Measurements from ENCODE around the gene NAV3. TPM values are rescaled to one million over a fixed set of nuclear protein-coding genes. Genes with fewer than 3 reads are reported as not detected.
"Not testable (repeated sequence)": the region's sequence is repeated elsewhere in the genome, so short reads cannot be mapped to it uniquely, and the experiment has no call there.

NAV3 gene
- total RNA-seq, 2 donors from 2014 or later = not detected

- H3K4me3 Mint-ChIP-seq = no peak overlapping the region
- H3K4me1 Mint-ChIP-seq = no peaks in the 10 kb centered on the region
- no peaks in the 10 kb centered on the region for H3K36me3 Mint-ChIP-seq (ENCODE audit: low read depth)
- H3K9me3 Mint-ChIP-seq = peaks cover 18% of the 10 kb centered on the region
- no peaks in the 10 kb centered on the region for H3K27me3 Mint-ChIP-seq
- H3K27ac Mint-ChIP-seq = no peak overlapping the region
- no peak for ATAC-seq (replicated peaks)
Observed at GRCh38 chr12:78229591-78230101, 399.0 kb downstream of the NAV3 start.

- Mint-ChIP-seq H3K4me1 (no peaks in the 10 kb centered on the region), H3K4me3 (no peak overlapping the region), H3K9me3 (peaks cover 15% of the 10 kb centered on the region), H3K27me3 (no peaks in the 10 kb centered on the region), H3K27ac (no peak overlapping the region), H3K36me3 (ENCODE audit: low read depth) (no peaks in the 10 kb centered on the region)
- ATAC-seq (replicated peaks) = no peak
Observed at GRCh38 chr12:78232756-78233155, 402.1 kb downstream of the NAV3 start.

- no peaks in the 10 kb centered on the region for H3K36me3 Mint-ChIP-seq (ENCODE audit: low read depth)
- no peak overlapping the region for H3K4me3 Mint-ChIP-seq
- no peak for ATAC-seq (replicated peaks)
- peaks cover 12% of the 10 kb centered on the region for H3K9me3 Mint-ChIP-seq
- no peak overlapping the region for H3K27ac Mint-ChIP-seq
- H3K27me3 Mint-ChIP-seq = no peaks in the 10 kb centered on the region
- H3K4me1 Mint-ChIP-seq = no peaks in the 10 kb centered on the region
Observed at GRCh38 chr12:78236264-78236663, 405.6 kb downstream of the NAV3 start.

- no peak for ATAC-seq (replicated peaks)
- H3K27me3 Mint-ChIP-seq = no peaks in the 10 kb centered on the region
- no peak overlapping the region for H3K27ac Mint-ChIP-seq
- H3K9me3 Mint-ChIP-seq = peaks cover 10% of the 10 kb centered on the region
- H3K4me1 Mint-ChIP-seq = no peaks in the 10 kb centered on the region
- H3K4me3 Mint-ChIP-seq = no peak overlapping the region
- no peaks in the 10 kb centered on the region for H3K36me3 Mint-ChIP-seq (ENCODE audit: low read depth)
Observed at GRCh38 chr12:78239544-78239943, 408.9 kb downstream of the NAV3 start.

- ATAC-seq (replicated peaks) = no peak
- H3K9me3 Mint-ChIP-seq = peaks cover 4% of the 10 kb centered on the region
- H3K27me3 Mint-ChIP-seq = no peaks in the 10 kb centered on the region
- no peak overlapping the region for H3K4me3 Mint-ChIP-seq
- H3K36me3 Mint-ChIP-seq (ENCODE audit: low read depth) = no peaks in the 10 kb centered on the region
- H3K4me1 Mint-ChIP-seq = no peaks in the 10 kb centered on the region
- H3K27ac Mint-ChIP-seq = no peak overlapping the region
Observed at GRCh38 chr12:78240827-78241226, 410.1 kb downstream of the NAV3 start.

- Mint-ChIP-seq H3K9me3 (peaks cover 4% of the 10 kb centered on the region), H3K27ac (no peak overlapping the region), H3K36me3 (ENCODE audit: low read depth) (no peaks in the 10 kb centered on the region), H3K4me3 (no peak overlapping the region), H3K27me3 (no peaks in the 10 kb centered on the region), H3K4me1 (no peaks in the 10 kb centered on the region)
- no peak for ATAC-seq (replicated peaks)
Observed at GRCh38 chr12:78241446-78241845, 410.8 kb downstream of the NAV3 start.

- Mint-ChIP-seq H3K27ac (no peak overlapping the region), H3K4me1 (no peaks in the 10 kb centered on the region), H3K27me3 (no peaks in the 10 kb centered on the region), H3K9me3 (peaks cover 4% of the 10 kb centered on the region), H3K4me3 (no peak overlapping the region), H3K36me3 (ENCODE audit: low read depth) (no peaks in the 10 kb centered on the region)
- no peak for ATAC-seq (replicated peaks)
Observed at GRCh38 chr12:78244916-78245507, 414.3 kb downstream of the NAV3 start.

- H3K9me3 Mint-ChIP-seq = peaks cover 1% of the 10 kb centered on the region
- no peak overlapping the region for H3K27ac Mint-ChIP-seq
- H3K36me3 Mint-ChIP-seq (ENCODE audit: low read depth) = no peaks in the 10 kb centered on the region
- H3K4me3 Mint-ChIP-seq = no peak overlapping the region
- no peaks in the 10 kb centered on the region for H3K4me1 Mint-ChIP-seq
- H3K27me3 Mint-ChIP-seq = no peaks in the 10 kb centered on the region
- ATAC-seq (replicated peaks) = no peak
Observed at GRCh38 chr12:78248321-78248720, 417.6 kb downstream of the NAV3 start.

- no peak for ATAC-seq (replicated peaks)
- Mint-ChIP-seq H3K4me3 (no peak overlapping the region), H3K36me3 (ENCODE audit: low read depth) (no peaks in the 10 kb centered on the region)
Observed at GRCh38 chr12:78249578-78249977, 418.9 kb downstream of the NAV3 start.

GRCh38 chr12:78257662-78258061 is 427.0 kb downstream of the NAV3 start:
- not testable (repeated sequence) for ATAC-seq (replicated peaks); H3K4me3 Mint-ChIP-seq; H3K27ac Mint-ChIP-seq; H3K4me1 Mint-ChIP-seq; H3K27me3 Mint-ChIP-seq; H3K36me3 Mint-ChIP-seq (ENCODE audit: low read depth)
- peaks cover 22% of the 10 kb centered on the region for H3K9me3 Mint-ChIP-seq

More at GRCh38 chr12:78249578-78249977, 418.9 kb downstream of the NAV3 start:
- Mint-ChIP-seq H3K27me3 (no peaks in the 10 kb centered on the region), H3K9me3 (no peaks in the 10 kb centered on the region), H3K27ac (no peak overlapping the region), H3K4me1 (no peaks in the 10 kb centered on the region)

- Mint-ChIP-seq H3K36me3 (ENCODE audit: low read depth) (no peaks in the 10 kb centered on the region), H3K9me3 (peaks cover 19% of the 10 kb centered on the region), H3K4me3 (no peak overlapping the region), H3K27me3 (no peaks in the 10 kb centered on the region), H3K27ac (no peak overlapping the region), H3K4me1 (no peaks in the 10 kb centered on the region)
- no peak for ATAC-seq (replicated peaks)
Observed at GRCh38 chr12:78260976-78261375, 430.3 kb downstream of the NAV3 start.

- Mint-ChIP-seq H3K9me3 (peaks cover 13% of the 10 kb centered on the region), H3K4me1 (no peaks in the 10 kb centered on the region), H3K27me3 (no peaks in the 10 kb centered on the region), H3K4me3 (no peak overlapping the region), H3K27ac (no peak overlapping the region), H3K36me3 (ENCODE audit: low read depth) (no peaks in the 10 kb centered on the region)
- ATAC-seq (replicated peaks) = no peak
Observed at GRCh38 chr12:78261901-78262300, 431.2 kb downstream of the NAV3 start.

Measured in activated T-helper 17 cell treated with anti-CD3 and anti-CD28 coated beads, Interleukin-2, amount 50 U/mL, for 72 hours (primary cell).